ENCODE data around the gene DPM2.

Gene DPM2

DNA sequence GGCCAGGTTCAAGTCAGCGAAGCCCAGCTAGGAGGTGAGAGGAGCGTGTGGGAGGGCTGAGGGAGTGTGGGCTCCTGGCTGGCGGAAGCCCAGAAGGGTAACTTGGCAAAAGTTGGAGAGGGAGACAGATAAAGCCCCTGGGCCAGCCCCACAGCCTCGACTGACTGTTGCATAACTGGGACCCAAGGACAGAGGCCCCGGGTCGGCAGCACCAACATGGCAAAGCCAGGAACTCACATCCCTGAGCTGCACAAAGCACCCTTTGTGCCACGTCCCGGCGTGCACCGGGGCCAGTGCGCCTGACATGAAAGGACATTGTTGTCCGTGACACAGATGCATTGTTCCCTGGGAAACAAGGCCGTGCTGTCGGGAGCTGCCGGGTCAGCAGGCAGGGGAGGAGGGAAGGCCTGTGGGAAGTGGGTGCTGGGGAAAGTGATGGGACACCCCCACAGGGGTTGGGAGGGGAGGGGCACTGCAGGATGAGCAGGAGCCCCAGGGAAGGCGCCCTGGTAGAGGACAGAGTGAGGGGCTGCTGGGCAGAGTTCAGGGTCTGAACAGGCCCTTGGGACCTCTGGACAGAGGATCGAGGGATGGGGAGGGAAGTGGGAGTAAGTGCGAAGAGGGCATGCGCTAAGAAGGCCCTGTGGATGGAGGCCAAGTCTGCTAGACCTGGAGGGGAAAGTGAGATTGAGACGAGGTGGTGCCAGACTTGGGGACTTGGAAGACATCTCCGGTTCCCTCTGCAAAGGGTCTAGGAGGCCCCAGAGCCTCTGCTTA lies 13.0 kb upstream of the DPM2 start:
- TF ChIP-seq, protein P1, sequence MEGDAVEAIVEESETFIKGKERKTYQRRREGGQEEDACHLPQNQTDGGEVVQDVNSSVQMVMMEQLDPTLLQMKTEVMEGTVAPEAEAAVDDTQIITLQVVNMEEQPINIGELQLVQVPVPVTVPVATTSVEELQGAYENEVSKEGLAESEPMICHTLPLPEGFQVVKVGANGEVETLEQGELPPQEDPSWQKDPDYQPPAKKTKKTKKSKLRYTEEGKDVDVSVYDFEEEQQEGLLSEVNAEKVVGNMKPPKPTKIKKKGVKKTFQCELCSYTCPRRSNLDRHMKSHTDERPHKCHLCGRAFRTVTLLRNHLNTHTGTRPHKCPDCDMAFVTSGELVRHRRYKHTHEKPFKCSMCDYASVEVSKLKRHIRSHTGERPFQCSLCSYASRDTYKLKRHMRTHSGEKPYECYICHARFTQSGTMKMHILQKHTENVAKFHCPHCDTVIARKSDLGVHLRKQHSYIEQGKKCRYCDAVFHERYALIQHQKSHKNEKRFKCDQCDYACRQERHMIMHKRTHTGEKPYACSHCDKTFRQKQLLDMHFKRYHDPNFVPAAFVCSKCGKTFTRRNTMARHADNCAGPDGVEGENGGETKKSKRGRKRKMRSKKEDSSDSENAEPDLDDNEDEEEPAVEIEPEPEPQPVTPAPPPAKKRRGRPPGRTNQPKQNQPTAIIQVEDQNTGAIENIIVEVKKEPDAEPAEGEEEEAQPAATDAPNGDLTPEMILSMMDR (IDR thresholded peaks at IDR 0.05; ENCODE audit: control extremely low read depth, extremely low read depth, low read depth, missing control alignments): no peak
- ChIA-PET CTCF (interaction anchor here (12.2 to 25.1 kb wide), 3 partner anchors 6 to 88 kb away, joined by 263 to 615 read pairs (median 263); no protein-coding TSS in a partner anchor), POLR2A (interaction anchor here (0.5 to 1.1 kb wide), 3 partner anchors 56 to 118 kb away, joined by 3 to 7 read pairs (median 6); partner anchors contain the start of gene SLC25A25)

DNA sequence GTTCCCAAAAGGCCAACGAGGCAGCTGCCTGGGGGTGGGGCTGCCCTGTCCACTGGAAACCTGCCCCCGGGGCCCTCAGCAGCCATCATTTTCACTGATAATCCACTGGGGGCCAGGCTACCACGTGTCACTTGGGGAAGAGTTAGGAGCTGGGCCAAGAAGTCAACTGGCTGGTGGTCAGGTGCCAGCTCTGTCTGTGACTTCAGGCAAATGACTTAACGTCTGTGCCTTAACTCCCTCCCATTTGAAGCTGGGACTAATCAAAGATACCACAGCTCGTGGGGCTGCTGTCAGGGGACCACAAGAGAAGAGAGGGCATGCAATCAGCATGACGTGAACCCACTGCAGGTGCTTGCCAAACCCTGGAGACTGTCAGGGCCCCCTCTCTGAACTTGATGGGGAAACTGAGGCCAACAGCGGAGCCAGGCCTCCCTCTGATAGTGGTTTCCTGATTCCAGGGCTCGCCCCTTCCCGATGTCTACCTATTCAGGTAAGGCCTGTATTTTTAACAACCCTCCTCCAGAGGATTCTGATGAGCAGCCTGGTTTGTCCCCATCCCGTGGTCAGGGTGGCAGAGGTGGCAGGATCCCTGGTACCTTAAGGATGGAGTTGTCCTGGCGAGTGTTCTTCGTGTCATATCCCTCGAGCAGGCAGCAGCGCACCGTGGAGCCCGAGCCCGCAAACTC lies 12.3 kb upstream of the DPM2 start:
- CTCF ChIA-PET: interaction anchor here (1.5 to 25.1 kb wide), 3 partner anchors 12 to 168 kb away, joined by 8 to 615 read pairs (median 263); no protein-coding TSS in a partner anchor
- POLR2A ChIA-PET: interaction anchor here (0.5 to 1.1 kb wide), 2 partner anchors 56 to 118 kb away, joined by 3 to 7 read pairs; partner anchors contain the start of gene SLC25A25
- TF ChIP-seq, protein P1 (IDR thresholded peaks at IDR 0.05; ENCODE audit: control extremely low read depth, extremely low read depth, low read depth, missing control alignments): no peak
- DNase-seq (ENCODE audit: extremely low spot score): no peak

More for the DNA sequence above, 13.0 kb upstream of the DPM2 start:
- DNase-seq (ENCODE audit: extremely low spot score): no peak

GRCh38 chr9:127947841-127948710 lies 10.4 kb upstream of the DPM2 start:
- TF ChIP-seq, protein P1 (IDR thresholded peaks at IDR 0.05; ENCODE audit: control extremely low read depth, extremely low read depth, low read depth, missing control alignments): no peak
- ChIA-PET CTCF (interaction anchor here (1.2 to 25.1 kb wide), 3 partner anchors 14 to 170 kb away, joined by 4 to 615 read pairs (median 263); no protein-coding TSS in a partner anchor), POLR2A (no interaction called here)
- no peak for DNase-seq (ENCODE audit: extremely low spot score)

GRCh38 chr9:127946728-127947127 lies 9.1 kb upstream of the DPM2 start:
- ChIA-PET CTCF (interaction anchor here (0.7 to 25.1 kb wide), 4 partner anchors 15 to 171 kb away, joined by 3 to 615 read pairs (median 134); partner anchors contain the start of gene EEIG1), POLR2A (no interaction called here)
- TF ChIP-seq, protein P1 (IDR thresholded peaks at IDR 0.05; ENCODE audit: control extremely low read depth, extremely low read depth, low read depth, missing control alignments): no peak
- DNase-seq (ENCODE audit: extremely low spot score): no peak

GRCh38 chr9:127945942-127946341 lies 8.3 kb upstream of the DPM2 start:
- ChIA-PET POLR2A (no interaction called here), CTCF (interaction anchor here (0.7 to 25.1 kb wide), 5 partner anchors 14 to 93 kb away, joined by 3 to 615 read pairs (median 48); partner anchors contain the start of genes EEIG1 and PIP5KL1)
- DNase-seq (ENCODE audit: extremely low spot score): no peak
- TF ChIP-seq, protein P1 (IDR thresholded peaks at IDR 0.05; ENCODE audit: control extremely low read depth, extremely low read depth, low read depth, missing control alignments): no peak
